ENCODE measurements around the gene MGAT5B. TPM values are rescaled to one million over a fixed set of nuclear protein-coding genes. Genes with fewer than 3 reads are reported as not detected.
A peak's percentile ranks its signal among the peaks of the same experiment; 100 is the strongest.
"Not testable (repeated sequence)": the region's sequence is repeated elsewhere in the genome, so short reads cannot be mapped to it uniquely, and the experiment has no call there.

The MGAT5B gene
- total and polyA plus RNA-seq, 9 donors: 0.40 to 1.1 (median 0.87) TPM

DNA sequence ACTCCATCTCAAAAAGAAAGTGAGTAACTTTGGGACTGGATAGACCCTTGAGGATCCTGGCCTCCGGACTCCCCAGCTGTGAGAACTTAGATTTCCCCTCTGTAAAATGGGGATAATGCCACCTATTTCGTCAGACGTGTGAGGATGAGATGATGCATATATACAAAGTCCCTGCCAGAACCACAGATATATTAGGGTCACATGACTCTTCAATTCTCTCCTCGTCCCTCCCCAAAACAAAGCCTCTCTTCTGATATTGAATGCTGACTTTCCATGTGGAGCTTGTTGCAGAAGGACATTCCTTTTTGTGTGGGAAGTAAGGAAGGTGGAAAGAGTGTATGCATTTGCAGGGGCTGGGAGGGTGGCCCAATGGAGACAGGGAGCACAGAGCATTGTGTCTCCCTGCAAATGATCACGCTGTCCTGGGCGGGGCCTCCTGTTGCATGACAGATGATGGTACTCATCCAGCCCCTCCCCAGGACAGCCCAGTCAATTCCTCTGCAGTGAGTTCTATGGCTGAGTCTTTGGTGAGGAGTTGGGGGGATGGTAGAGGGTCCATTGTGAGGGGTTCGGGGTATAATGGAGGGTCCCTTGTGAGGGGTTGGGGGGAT lies 35.1 kb upstream of the MGAT5B start:
- WGBS (ENCODE audit: insufficient coverage): 91% methylated on average over 1 of the region's 7 CpGs

DNA sequence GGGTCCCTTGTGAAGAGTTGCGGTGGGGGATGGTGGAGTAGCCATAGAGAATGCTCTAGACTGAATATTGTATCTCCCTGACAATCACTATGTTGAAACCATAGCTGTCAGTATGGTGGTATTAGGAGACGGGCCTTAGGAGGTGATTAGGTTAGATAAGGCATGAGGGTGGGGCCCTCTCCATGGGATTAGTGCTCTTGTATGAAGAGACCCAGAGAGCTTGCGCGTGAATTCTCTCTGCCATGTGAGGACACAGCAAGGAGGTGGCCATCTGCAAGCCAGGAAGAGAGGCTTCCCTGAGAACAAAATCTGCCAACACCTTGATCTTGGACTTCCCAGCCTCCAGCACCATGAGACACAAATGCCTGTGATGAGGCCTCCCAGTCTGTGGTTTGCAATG lies 34.5 kb upstream of the MGAT5B start:
- peaks cover 16% of the 10 kb centered on the region for H3K4me1 ChIP-seq (ENCODE audit: control insufficient read depth, insufficient read depth, low read length)
- H3K9me3 ChIP-seq (replicated peaks; ENCODE audit: control insufficient read depth, low read depth, low read length): no peaks in the 10 kb centered on the region
- no peak overlapping the region for H3K27ac ChIP-seq (ENCODE audit: low read length)
- peaks cover 2% of the 10 kb centered on the region for H3K27me3 ChIP-seq (ENCODE audit: control insufficient read depth, insufficient read depth, low read length)
- H3K4me3 ChIP-seq (ENCODE audit: low read length): no peak overlapping the region
- no peak for DNase-seq
- H3K36me3 ChIP-seq (ENCODE audit: control insufficient read depth, insufficient read depth, low read length): no peaks in the 10 kb centered on the region
- 95% methylated on average over 3 of the region's 4 CpGs for WGBS (ENCODE audit: insufficient coverage)

More for the DNA sequence above, 35.1 kb upstream of the MGAT5B start:
- peaks cover 16% of the 10 kb centered on the region for H3K4me1 ChIP-seq (ENCODE audit: control insufficient read depth, insufficient read depth, low read length)
- no peaks in the 10 kb centered on the region for H3K9me3 ChIP-seq (replicated peaks; ENCODE audit: control insufficient read depth, low read depth, low read length)
- no peak for DNase-seq
- no peak overlapping the region for H3K27ac ChIP-seq (ENCODE audit: low read length)
- no peak overlapping the region for H3K4me3 ChIP-seq (ENCODE audit: low read length)
- H3K36me3 ChIP-seq (ENCODE audit: control insufficient read depth, insufficient read depth, low read length): no peaks in the 10 kb centered on the region
- H3K27me3 ChIP-seq (ENCODE audit: control insufficient read depth, insufficient read depth, low read length): peaks cover 2% of the 10 kb centered on the region

DNA sequence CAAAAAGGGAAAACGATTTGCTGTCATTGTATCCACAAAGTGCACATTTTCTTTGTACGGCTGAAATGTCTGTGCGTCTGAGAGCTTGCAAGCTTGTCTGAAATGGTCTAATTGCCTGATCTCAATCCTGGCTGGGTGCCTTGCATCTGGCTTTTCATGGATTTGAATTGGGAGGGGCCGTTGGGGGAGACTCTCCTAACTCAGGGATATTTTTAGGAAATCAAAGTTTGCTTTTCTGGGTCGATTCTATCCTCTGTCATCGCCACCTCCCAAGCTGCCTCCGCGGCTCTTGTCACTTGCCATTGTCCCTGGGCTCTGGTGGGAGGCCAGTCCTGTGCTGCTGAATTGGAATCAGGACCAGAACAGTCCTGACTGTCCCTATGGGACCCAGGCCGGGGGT lies 33.3 kb upstream of the MGAT5B start:
- Histone ChIP-seq H3K4me3 (ENCODE audit: low read length) (no peak overlapping the region), H3K27me3 (ENCODE audit: control insufficient read depth, insufficient read depth, low read length) (peaks cover 5% of the 10 kb centered on the region), H3K9me3 (replicated peaks; ENCODE audit: control insufficient read depth, low read depth, low read length) (no peaks in the 10 kb centered on the region), H3K27ac (ENCODE audit: low read length) (no peak overlapping the region), H3K4me1 (ENCODE audit: control insufficient read depth, insufficient read depth, low read length) (peaks cover 17% of the 10 kb centered on the region), H3K36me3 (ENCODE audit: control insufficient read depth, insufficient read depth, low read length) (no peaks in the 10 kb centered on the region)
- DNase-seq: peak; percentile 90
- 6% methylated on average over 5 of the region's 9 CpGs for WGBS (ENCODE audit: insufficient coverage)

DNA sequence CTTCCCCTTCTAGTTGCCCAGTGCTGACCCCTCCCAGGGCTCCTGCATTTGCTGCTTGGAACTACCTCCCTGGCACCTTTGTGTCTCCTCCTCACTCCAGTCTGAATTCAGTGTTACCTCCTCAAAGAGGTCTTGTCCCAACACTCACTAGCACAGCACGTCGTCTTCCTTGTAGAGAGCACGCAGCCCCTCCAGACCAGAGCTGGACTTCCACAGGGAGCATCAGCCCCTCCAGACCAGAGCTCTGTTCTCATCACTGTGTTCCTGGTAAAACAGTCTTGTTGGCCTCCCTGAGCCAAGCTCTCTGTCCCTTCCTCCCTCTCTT lies 27.8 kb upstream of the MGAT5B start:
- 23% methylated on average over 3 of the region's 3 CpGs for WGBS (ENCODE audit: insufficient coverage)
- H3K27me3 ChIP-seq (ENCODE audit: control insufficient read depth, insufficient read depth, low read length): peaks cover 35% of the 10 kb centered on the region
- no peaks in the 10 kb centered on the region for H3K36me3 ChIP-seq (ENCODE audit: control insufficient read depth, insufficient read depth, low read length)
- H3K27ac ChIP-seq (ENCODE audit: low read length): no peak overlapping the region
- H3K4me3 ChIP-seq (ENCODE audit: low read length): no peak overlapping the region
- H3K9me3 ChIP-seq (replicated peaks; ENCODE audit: control insufficient read depth, low read depth, low read length): no peaks in the 10 kb centered on the region
- no peak for DNase-seq
- H3K4me1 ChIP-seq (ENCODE audit: control insufficient read depth, insufficient read depth, low read length): peaks cover 21% of the 10 kb centered on the region

DNA sequence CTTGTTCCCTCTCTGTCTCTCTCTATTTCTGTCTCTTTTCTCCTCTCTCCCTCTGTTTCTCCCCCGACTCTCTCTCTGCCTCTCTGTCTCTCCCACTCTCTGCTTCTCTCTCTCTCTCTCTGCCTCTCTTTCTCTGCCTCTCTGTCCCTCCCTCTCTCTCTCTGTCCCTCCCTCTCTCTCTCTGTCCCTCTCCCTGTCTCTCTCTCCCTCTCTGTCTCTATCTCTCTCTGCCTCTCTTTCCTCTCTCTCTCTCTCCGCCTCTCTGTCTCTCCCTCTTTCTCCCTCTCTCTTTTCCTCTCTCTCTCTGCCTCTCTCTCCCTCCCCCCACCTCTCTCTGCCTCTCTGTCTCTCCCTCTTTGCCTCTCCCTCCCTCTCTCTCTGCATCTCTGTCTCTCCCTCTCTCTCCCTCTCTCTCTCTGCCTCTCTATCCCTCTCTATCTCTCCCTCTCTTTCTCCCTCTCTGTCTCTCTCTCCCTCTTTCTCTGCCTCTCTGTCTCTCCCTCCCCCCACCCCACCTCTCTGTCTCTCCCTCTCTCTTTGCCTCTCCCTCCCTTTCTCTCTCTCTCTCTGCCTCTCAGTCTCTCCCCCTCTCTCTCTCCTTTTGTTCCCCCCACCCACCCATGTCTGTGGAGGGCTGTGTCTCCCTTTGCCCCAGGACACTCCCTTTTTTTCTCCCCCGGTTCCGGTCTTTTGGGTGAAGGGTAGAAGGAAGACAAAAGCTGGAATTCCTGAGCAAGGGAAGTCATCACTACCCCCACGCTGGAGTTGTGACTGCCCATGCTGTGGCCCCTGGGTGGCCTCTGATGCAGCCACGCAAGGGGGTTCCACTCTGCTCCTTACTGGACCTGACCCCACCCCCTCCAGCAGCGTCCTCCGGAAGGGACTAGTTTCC lies 27.1 kb upstream of the MGAT5B start:
- Histone ChIP-seq H3K9me3 (replicated peaks; ENCODE audit: control insufficient read depth, low read depth, low read length) (no peaks in the 10 kb centered on the region), H3K36me3 (ENCODE audit: control insufficient read depth, insufficient read depth, low read length) (no peaks in the 10 kb centered on the region), H3K4me1 (ENCODE audit: control insufficient read depth, insufficient read depth, low read length) (peaks cover 22% of the 10 kb centered on the region), H3K4me3 (ENCODE audit: low read length) (no peak overlapping the region), H3K27ac (ENCODE audit: low read length) (no peak overlapping the region), H3K27me3 (ENCODE audit: control insufficient read depth, insufficient read depth, low read length) (peaks cover 37% of the 10 kb centered on the region)
- 5% methylated on average over 4 of the region's 8 CpGs for WGBS (ENCODE audit: insufficient coverage)
- DNase-seq: no peak

DNA sequence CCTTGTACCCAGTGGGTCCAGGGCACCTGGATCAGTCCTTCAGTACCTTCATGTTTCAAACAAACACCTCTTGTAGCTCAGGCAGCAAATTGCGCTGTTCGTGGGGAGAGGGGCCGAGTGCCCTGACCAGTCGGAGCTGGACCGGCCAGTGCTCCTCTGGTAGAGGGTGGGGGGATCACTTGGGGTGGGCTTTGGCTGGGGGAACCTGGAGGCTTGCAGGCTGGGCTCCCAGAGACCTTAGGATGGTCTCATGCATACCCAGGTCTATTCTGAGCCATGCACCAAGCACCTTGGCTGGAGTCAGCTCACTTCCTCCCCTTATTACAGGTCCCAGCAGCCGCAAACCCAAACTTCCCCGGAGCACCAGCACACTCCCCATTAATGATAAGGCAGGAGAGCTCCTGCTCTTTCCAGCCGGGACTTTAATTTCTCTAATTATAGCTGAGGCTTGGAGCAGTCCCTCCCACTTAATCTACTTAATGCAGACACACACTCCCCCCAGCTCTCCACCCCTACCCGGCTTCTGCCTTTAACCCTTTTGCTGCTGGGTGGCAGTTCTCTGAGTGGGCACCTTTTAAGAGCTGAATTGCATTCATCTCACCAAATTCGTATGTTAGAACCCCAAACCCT lies 26.3 kb upstream of the MGAT5B start:
- Histone ChIP-seq H3K4me1 (ENCODE audit: control insufficient read depth, insufficient read depth, low read length) (peaks cover 22% of the 10 kb centered on the region), H3K27me3 (ENCODE audit: control insufficient read depth, insufficient read depth, low read length) (peaks cover 37% of the 10 kb centered on the region), H3K27ac (ENCODE audit: low read length) (no peak overlapping the region), H3K4me3 (ENCODE audit: low read length) (no peak overlapping the region), H3K9me3 (replicated peaks; ENCODE audit: control insufficient read depth, low read depth, low read length) (no peaks in the 10 kb centered on the region), H3K36me3 (ENCODE audit: control insufficient read depth, insufficient read depth, low read length) (no peaks in the 10 kb centered on the region)
- no peak for DNase-seq
- 1% methylated on average over 7 of the region's 10 CpGs for WGBS (ENCODE audit: insufficient coverage)

DNA sequence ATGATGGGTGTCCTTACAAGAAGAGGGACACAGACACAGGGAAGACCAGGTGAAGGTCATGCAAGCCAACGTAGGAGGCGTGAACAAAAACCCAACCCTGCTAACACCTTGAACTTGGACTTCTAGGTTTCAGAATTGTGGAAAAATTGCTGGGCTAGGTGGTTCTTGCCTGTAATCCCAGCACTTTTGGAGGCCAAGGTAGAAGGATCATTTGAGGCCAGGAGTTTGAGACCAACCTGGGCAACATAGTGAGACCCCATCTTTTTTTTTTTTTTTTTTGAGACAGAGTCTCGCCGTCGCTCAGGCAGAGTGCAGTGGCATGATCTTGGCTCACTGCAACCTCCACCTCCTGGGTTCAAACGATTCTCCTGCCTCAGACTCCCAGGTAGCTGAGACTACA lies 25.1 kb upstream of the MGAT5B start:
- not testable (repeated sequence) for DNase-seq; H3K36me3 ChIP-seq (ENCODE audit: control insufficient read depth, insufficient read depth, low read length); H3K4me3 ChIP-seq (ENCODE audit: low read length); H3K9me3 ChIP-seq (replicated peaks; ENCODE audit: control insufficient read depth, low read depth, low read length); H3K27ac ChIP-seq (ENCODE audit: low read length)
- Histone ChIP-seq H3K27me3 (ENCODE audit: control insufficient read depth, insufficient read depth, low read length) (peaks cover 37% of the 10 kb centered on the region), H3K4me1 (ENCODE audit: control insufficient read depth, insufficient read depth, low read length) (peaks cover 22% of the 10 kb centered on the region)
- no CpG with 5 or more reads among the region's 6 CpGs for WGBS (ENCODE audit: insufficient coverage)

DNA sequence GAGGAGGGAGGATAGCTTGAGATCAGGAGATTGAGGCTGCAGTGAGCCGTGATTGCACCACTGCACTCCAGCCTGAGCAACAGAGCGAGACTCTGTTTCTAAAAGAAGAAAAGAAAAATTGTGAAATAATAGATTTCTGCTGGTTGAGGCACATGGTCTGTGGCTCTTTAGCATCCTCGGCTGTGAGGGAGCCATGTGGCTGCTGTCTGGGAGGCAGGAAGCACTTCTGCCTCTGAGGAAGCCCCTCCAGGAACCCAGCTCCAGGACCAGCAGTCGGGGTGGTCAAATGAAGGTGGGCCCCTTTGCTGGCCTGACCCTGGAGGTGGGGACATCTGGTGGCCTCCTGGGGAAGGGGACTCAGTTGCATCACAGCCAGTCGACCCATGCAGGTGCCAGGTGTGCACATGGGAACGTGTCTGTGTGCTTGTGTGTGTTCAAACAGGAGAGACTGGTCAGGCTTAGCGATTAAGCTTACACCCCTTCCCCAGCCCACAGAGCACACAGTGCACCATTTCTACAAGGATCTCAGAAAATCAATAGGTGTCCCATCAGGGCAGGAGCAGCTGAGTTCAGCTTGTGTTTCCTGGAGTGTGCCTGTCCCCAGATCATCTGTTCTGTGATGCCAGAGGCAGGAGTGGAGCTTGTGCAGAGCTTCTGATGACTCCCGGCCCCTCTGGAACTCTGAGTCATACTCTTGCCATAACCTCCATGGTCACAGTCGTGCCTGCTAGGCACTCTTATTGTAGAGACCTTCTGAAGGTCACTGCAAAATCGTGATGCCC lies 24.3 kb upstream of the MGAT5B start:
- Histone ChIP-seq H3K9me3 (replicated peaks; ENCODE audit: control insufficient read depth, low read depth, low read length) (no peaks in the 10 kb centered on the region), H3K4me1 (ENCODE audit: control insufficient read depth, insufficient read depth, low read length) (peaks cover 22% of the 10 kb centered on the region), H3K27me3 (ENCODE audit: control insufficient read depth, insufficient read depth, low read length) (peaks cover 37% of the 10 kb centered on the region), H3K4me3 (ENCODE audit: low read length) (no peak overlapping the region), H3K36me3 (ENCODE audit: control insufficient read depth, insufficient read depth, low read length) (no peaks in the 10 kb centered on the region), H3K27ac (ENCODE audit: low read length) (no peak overlapping the region)
- DNase-seq: no peak
- 58% methylated on average over 7 of the region's 10 CpGs for WGBS (ENCODE audit: insufficient coverage)

DNA sequence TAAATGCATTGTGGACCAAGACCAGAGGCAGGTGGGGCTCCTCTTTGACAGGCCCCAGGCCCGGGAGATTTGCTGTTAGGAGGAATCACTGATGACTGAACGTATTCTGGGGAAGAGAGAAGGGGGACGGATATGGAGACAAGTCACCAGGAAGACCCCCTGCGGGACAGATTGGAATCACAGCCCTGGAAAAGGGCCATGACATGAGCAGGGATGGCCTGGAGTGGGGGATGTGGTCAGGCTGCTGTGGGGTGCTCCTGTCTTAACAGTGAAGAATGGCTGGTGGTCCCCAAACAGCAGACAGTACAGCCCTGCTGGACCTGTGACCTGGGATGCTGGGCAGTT lies 23.7 kb upstream of the MGAT5B start:
- H3K9me3 ChIP-seq (replicated peaks; ENCODE audit: control insufficient read depth, low read depth, low read length): no peaks in the 10 kb centered on the region
- H3K4me1 ChIP-seq (ENCODE audit: control insufficient read depth, insufficient read depth, low read length): peaks cover 22% of the 10 kb centered on the region
- no peak overlapping the region for H3K27ac ChIP-seq (ENCODE audit: low read length)
- H3K4me3 ChIP-seq (ENCODE audit: low read length): no peak overlapping the region
- no peak for DNase-seq
- WGBS (ENCODE audit: insufficient coverage): 49% methylated on average over 4 of the region's 4 CpGs
- peaks cover 37% of the 10 kb centered on the region for H3K27me3 ChIP-seq (ENCODE audit: control insufficient read depth, insufficient read depth, low read length)
- no peaks in the 10 kb centered on the region for H3K36me3 ChIP-seq (ENCODE audit: control insufficient read depth, insufficient read depth, low read length)

DNA sequence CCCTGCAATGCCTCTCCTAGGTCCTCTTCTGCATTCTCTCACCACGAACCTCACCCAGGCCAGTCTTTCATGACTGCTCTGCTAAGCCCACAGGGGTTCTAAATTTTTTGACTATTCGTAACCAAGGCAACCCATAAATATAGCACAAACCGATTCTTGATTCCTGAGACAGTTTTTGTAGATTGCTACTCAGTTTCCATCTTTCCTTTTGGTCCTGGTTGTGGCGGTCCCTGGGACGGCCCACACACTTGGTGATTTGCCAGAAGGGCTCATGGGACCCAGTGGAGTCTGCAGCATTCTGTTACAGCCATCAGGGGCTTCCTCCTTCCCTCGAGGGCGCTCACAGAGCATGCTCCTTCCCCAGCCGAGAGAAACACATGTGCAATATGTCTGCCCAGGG lies 23.4 kb upstream of the MGAT5B start:
- peak; percentile 76 for DNase-seq
- Histone ChIP-seq H3K36me3 (ENCODE audit: control insufficient read depth, insufficient read depth, low read length) (no peaks in the 10 kb centered on the region), H3K27me3 (ENCODE audit: control insufficient read depth, insufficient read depth, low read length) (peaks cover 36% of the 10 kb centered on the region), H3K4me3 (ENCODE audit: low read length) (no peak overlapping the region), H3K9me3 (replicated peaks; ENCODE audit: control insufficient read depth, low read depth, low read length) (no peaks in the 10 kb centered on the region), H3K4me1 (ENCODE audit: control insufficient read depth, insufficient read depth, low read length) (peaks cover 22% of the 10 kb centered on the region), H3K27ac (ENCODE audit: low read length) (peak overlapping the region; percentile 11)
- 17% methylated on average over 8 of the region's 8 CpGs for WGBS (ENCODE audit: insufficient coverage)
